ENCODE measurements around the gene GAS2L1. TPM values are rescaled to one million over a fixed set of nuclear protein-coding genes. Genes with fewer than 3 reads are reported as not detected.

The GAS2L1 gene
- total and polyA plus RNA-seq, 2 experiments from 2014 or later: 5.2 to 9.5 TPM

GRCh38 chr22:29325356-29325755 lies 18.9 kb downstream of the GAS2L1 start (continued):
- TF ChIP-seq ZNF331 (CRISPR knock-in tag; IDR thresholded peaks at IDR 0.05; ENCODE audit: low read depth): no peak
- TF ChIP-seq, protein P1, sequence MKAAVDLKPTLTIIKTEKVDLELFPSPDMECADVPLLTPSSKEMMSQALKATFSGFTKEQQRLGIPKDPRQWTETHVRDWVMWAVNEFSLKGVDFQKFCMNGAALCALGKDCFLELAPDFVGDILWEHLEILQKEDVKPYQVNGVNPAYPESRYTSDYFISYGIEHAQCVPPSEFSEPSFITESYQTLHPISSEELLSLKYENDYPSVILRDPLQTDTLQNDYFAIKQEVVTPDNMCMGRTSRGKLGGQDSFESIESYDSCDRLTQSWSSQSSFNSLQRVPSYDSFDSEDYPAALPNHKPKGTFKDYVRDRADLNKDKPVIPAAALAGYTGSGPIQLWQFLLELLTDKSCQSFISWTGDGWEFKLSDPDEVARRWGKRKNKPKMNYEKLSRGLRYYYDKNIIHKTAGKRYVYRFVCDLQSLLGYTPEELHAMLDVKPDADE (IDR thresholded peaks at IDR 0.05): no peak
- TF ChIP-seq, protein P2, sequence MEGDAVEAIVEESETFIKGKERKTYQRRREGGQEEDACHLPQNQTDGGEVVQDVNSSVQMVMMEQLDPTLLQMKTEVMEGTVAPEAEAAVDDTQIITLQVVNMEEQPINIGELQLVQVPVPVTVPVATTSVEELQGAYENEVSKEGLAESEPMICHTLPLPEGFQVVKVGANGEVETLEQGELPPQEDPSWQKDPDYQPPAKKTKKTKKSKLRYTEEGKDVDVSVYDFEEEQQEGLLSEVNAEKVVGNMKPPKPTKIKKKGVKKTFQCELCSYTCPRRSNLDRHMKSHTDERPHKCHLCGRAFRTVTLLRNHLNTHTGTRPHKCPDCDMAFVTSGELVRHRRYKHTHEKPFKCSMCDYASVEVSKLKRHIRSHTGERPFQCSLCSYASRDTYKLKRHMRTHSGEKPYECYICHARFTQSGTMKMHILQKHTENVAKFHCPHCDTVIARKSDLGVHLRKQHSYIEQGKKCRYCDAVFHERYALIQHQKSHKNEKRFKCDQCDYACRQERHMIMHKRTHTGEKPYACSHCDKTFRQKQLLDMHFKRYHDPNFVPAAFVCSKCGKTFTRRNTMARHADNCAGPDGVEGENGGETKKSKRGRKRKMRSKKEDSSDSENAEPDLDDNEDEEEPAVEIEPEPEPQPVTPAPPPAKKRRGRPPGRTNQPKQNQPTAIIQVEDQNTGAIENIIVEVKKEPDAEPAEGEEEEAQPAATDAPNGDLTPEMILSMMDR (conservative IDR thresholded peaks at IDR 0.05; ENCODE audit: low read depth in 2 of 2): no peak

- H2AFZ ChIP-seq: no peak overlapping the region
- H3F3A ChIP-seq (replicated peaks; ENCODE audit: low read depth): no peaks in the 10 kb centered on the region
- no peaks in the 10 kb centered on the region for H3K79me2 ChIP-seq (replicated peaks; ENCODE audit: insufficient read depth)
- H3K9me2 ChIP-seq (ENCODE audit: insufficient read depth): no peaks in the 10 kb centered on the region
- no peak overlapping the region for H3K4me2 ChIP-seq
- Mint-ChIP-seq H3K4me3 (no peak overlapping the region), H3K27me3 (ENCODE audit: insufficient read depth, low read depth, poor library complexity) (peaks cover 8% of the 10 kb centered on the region), H3K27ac (no peak overlapping the region), H3K36me3 (ENCODE audit: low read depth) (peaks cover 7% of the 10 kb centered on the region), H3K4me1 (peaks cover 5% of the 10 kb centered on the region; the same call in 1 of the 3 replicates), H3K9me3 (no peaks in the 10 kb centered on the region)
- ATAC-seq (no peak), DNase-seq (ENCODE audit: low spot score) (no peak)
- H3K36me3 ChIP-seq (ENCODE audit: insufficient read depth): no peaks in the 10 kb centered on the region
- no peaks in the 10 kb centered on the region for H3K4me1 ChIP-seq (ENCODE audit: insufficient read depth)
- H3K4me3 ChIP-seq: no peak overlapping the region
- H3K27me3 ChIP-seq (ENCODE audit: insufficient read depth): no peaks in the 10 kb centered on the region
- H3K27ac ChIP-seq (ENCODE audit: low read depth): no peak overlapping the region
- H4K20me1 ChIP-seq (replicated peaks; ENCODE audit: insufficient read depth): no peaks in the 10 kb centered on the region
- TF ChIP-seq ZNF462 (CRISPR knock-in tag; IDR thresholded peaks at IDR 0.05): no peak
- TF ChIP-seq, protein P1 (IDR thresholded peaks at IDR 0.05): no peak
- no peak for TF ChIP-seq EZH2phosphoT487 (IDR thresholded peaks at IDR 0.05; ENCODE audit: unreplicated experiment)
- TF ChIP-seq, protein P2 (conservative IDR thresholded peaks at IDR 0.05; ENCODE audit: low read depth in 2 of 2): no peak
- no peak for TF ChIP-seq EZH2 (IDR thresholded peaks at IDR 0.05; ENCODE audit: low read depth, unreplicated experiment)
- no peak for TF ChIP-seq JUNB (IDR thresholded peaks at IDR 0.05; ENCODE audit: unreplicated experiment)
These were observed 19.4 kb downstream of the GAS2L1 start for GRCh38 chr22:29325785-29326315.

All from GM23338 (cell line).